NCI-H2171 treated with DMSO at 0.1 percent for 48 hours (cell line): Measurements from ENCODE around the gene NELFA.
"Not testable (repeated sequence)": the region's sequence is repeated elsewhere in the genome, so short reads cannot be mapped to it uniquely, and the experiment has no call there.

Source experiments
- DNase-seq: peaks from one replicate; lab custom pipeline; 2025; lab: John Stamatoyannopoulos, UW

NELFA gene

GRCh38 chr4:2040391-2041238, 31.8 kb upstream of the NELFA start:
- peak; percentile 0 for DNase-seq

- DNase-seq: no peak
Measured at GRCh38 chr4:2036866-2037265, 28.1 kb upstream of the NELFA start.

- no peak for DNase-seq
Measured at GRCh38 chr4:2036327-2036726, 27.6 kb upstream of the NELFA start.

GRCh38 chr4:2031161-2031560, 22.4 kb upstream of the NELFA start:
- not testable (repeated sequence) for DNase-seq

- DNase-seq: not testable (repeated sequence)
Measured at GRCh38 chr4:2027120-2027519, 18.3 kb upstream of the NELFA start.

- no peak for DNase-seq
Measured at GRCh38 chr4:2025817-2026216, 17.0 kb upstream of the NELFA start.

GRCh38 chr4:2024683-2025082, 15.9 kb upstream of the NELFA start:
- DNase-seq: no peak

GRCh38 chr4:2021358-2022018, 12.7 kb upstream of the NELFA start:
- not testable (repeated sequence) for DNase-seq

GRCh38 chr4:2015008-2015407, 6.2 kb upstream of the NELFA start:
- no peak for DNase-seq

- DNase-seq: no peak
Measured at GRCh38 chr4:2011583-2011982, 2.8 kb upstream of the NELFA start.

GRCh38 chr4:2009651-2010233, 968 bp upstream of the NELFA start:
- peak; percentile 51 for DNase-seq

GRCh38 chr4:2008671-2008920, 178 bp downstream of the NELFA start:
- DNase-seq: no peak

- no peak for DNase-seq
Measured at GRCh38 chr4:2007804-2008670, 737 bp downstream of the NELFA start.

- DNase-seq: no peak
Measured at GRCh38 chr4:2006956-2007653, 1.7 kb downstream of the NELFA start.

GRCh38 chr4:2006367-2006766, 2.4 kb downstream of the NELFA start:
- no peak for DNase-seq

- DNase-seq: not testable (repeated sequence)
Measured at GRCh38 chr4:2003361-2003760, 5.4 kb downstream of the NELFA start.

GRCh38 chr4:1999308-1999707, 9.5 kb downstream of the NELFA start:
- not testable (repeated sequence) for DNase-seq

- no peak for DNase-seq
Measured at GRCh38 chr4:1998296-1998695, 10.5 kb downstream of the NELFA start.

GRCh38 chr4:1997712-1998111, 11.1 kb downstream of the NELFA start:
- no peak for DNase-seq

- DNase-seq: no peak
Measured at GRCh38 chr4:1996866-1997611, 11.7 kb downstream of the NELFA start.

- no peak for DNase-seq
Measured at GRCh38 chr4:1994938-1995337, 13.8 kb downstream of the NELFA start.
